ENCODE data around the gene CATSPERZ. TPM values are rescaled to one million over a fixed set of nuclear protein-coding genes. Genes with fewer than 3 reads are reported as not detected.
"Not testable (repeated sequence)": the region's sequence is repeated elsewhere in the genome, so short reads cannot be mapped to it uniquely, and the experiment has no call there.

The CATSPERZ gene
- total RNA-seq, 4 donors from 2014 or later = 0.80 TPM; not detected in 3

GRCh38 chr11:64320556-64320955 lies 20.4 kb downstream of the CATSPERZ start:
- DNase-seq (ENCODE audit: extremely low spot score) = no peak
- intact Hi-C loops (cut with DNase I) = loop anchor here (2.0 kb wide), 1 partner anchor 34 kb away; no protein-coding TSS in a partner anchor
- Histone ChIP-seq H3K4me1 (peaks cover 15 to 35% (median 25%) of the 10 kb centered on the region in 4 donors), H3K4me3 (no peak overlapping the region), H3K36me3 (peaks cover 7 to 40% (median 39%) of the 10 kb centered on the region in 4 donors), H3K27ac (replicated peaks in 1 of 4) (no peak overlapping the region), H3K9me3 (no peaks in the 10 kb centered on the region), H3K27me3 (no peaks in the 10 kb centered on the region)
- WGBS = 96% methylated on average over 7 of the region's 7 CpGs
- no peak for TF ChIP-seq POLR2A (IDR thresholded peaks at IDR 0.05; ENCODE audit: low read depth)
- no peak for TF ChIP-seq EP300 (IDR thresholded peaks at IDR 0.05)
- no peak for TF ChIP-seq POLR2AphosphoS5 (IDR thresholded peaks at IDR 0.05)
- no peak for TF ChIP-seq CTCF (IDR thresholded peaks at IDR 0.05)

DNA sequence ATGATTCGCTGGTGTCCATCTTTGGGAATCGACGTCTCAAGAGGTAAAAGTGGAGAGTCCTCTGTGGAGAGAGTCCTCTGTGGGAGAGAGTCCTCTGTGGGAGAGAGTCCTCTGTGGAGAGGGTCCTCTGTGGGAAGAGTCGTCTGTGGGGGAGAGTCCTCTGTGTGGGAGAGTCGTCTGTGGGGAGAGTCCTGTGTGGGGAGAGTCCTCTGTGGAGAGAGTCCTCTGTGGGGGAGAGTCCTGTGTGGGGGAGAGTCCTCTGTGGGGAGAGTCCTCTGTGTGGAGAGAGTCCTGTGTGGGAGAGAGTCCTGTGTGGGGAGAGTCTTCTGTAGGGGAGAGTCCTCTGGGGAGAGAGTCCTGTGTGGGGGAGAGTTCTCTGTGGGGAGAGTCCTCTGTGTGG lies 20.9 kb downstream of the CATSPERZ start:
- Histone ChIP-seq H3K9me3 (no peaks in the 10 kb centered on the region), H3K27ac (replicated peaks in 1 of 4) (no peak overlapping the region), H3K27me3 (no peaks in the 10 kb centered on the region), H3K4me1 (peaks cover 15 to 30% (median 23%) of the 10 kb centered on the region in 4 donors), H3K36me3 (peaks cover 6 to 35% (median 35%) of the 10 kb centered on the region in 4 donors), H3K4me3 (no peak overlapping the region)
- no peak for TF ChIP-seq POLR2AphosphoS5 (IDR thresholded peaks at IDR 0.05)
- TF ChIP-seq CTCF (IDR thresholded peaks at IDR 0.05) = no peak
- TF ChIP-seq POLR2A (IDR thresholded peaks at IDR 0.05; ENCODE audit: low read depth) = no peak
- TF ChIP-seq EP300 (IDR thresholded peaks at IDR 0.05) = no peak
- WGBS = 91% methylated on average over 5 of the region's 5 CpGs
- DNase-seq (ENCODE audit: extremely low spot score) = no peak
- intact Hi-C loops (cut with DNase I) = loop anchor here (2.0 kb wide), 1 partner anchor 34 kb away; no protein-coding TSS in a partner anchor

DNA sequence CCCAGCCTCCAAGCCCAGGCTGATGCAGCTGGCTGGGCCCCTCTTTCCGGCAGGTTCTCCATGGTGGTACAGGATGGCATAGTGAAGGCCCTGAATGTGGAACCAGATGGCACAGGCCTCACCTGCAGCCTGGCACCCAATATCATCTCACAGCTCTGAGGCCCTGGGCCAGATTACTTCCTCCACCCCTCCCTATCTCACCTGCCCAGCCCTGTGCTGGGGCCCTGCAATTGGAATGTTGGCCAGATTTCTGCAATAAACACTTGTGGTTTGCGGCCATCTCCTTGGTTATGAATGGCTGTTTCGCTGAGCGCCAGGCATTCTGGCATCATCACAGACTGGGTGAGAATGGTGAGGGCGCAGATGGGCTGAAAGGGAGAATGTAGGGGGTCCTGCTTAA lies 21.4 kb downstream of the CATSPERZ start:
- no peak overlapping the region for H3K27ac ChIP-seq (replicated peaks in 1 of 4)
- no peak for DNase-seq (ENCODE audit: extremely low spot score)

GRCh38 chr11:64322925-64323260 lies 22.7 kb downstream of the CATSPERZ start:
- intact Hi-C loops (cut with DNase I) = no loop called here
- Histone ChIP-seq H3K27ac (replicated peaks in 1 of 4) (no peak overlapping the region), H3K4me1 (peaks cover 10 to 18% (median 13%) of the 10 kb centered on the region in 4 donors), H3K9me3 (no peaks in the 10 kb centered on the region), H3K36me3 (peaks cover 6 to 31% (median 28%) of the 10 kb centered on the region in 4 donors), H3K4me3 (no peak overlapping the region), H3K27me3 (no peaks in the 10 kb centered on the region)
- DNase-seq (ENCODE audit: extremely low spot score) = no peak
- WGBS = 78% methylated on average over 4 of the region's 7 CpGs
- TF ChIP-seq CTCF (IDR thresholded peaks at IDR 0.05) (no peak), POLR2AphosphoS5 (IDR thresholded peaks at IDR 0.05) (no peak), EP300 (IDR thresholded peaks at IDR 0.05) (no peak)

More for the DNA sequence above, 21.4 kb downstream of the CATSPERZ start:
- Histone ChIP-seq H3K4me3 (no peak overlapping the region), H3K36me3 (peaks cover 6 to 31% (median 30%) of the 10 kb centered on the region in 4 donors), H3K4me1 (peaks cover 15 to 25% (median 18%) of the 10 kb centered on the region in 4 donors), H3K27me3 (no peaks in the 10 kb centered on the region), H3K9me3 (no peaks in the 10 kb centered on the region)
- intact Hi-C loops (cut with DNase I) = loop anchor here (2.0 kb wide), 1 partner anchor 33 kb away; no protein-coding TSS in a partner anchor
- TF ChIP-seq CTCF (IDR thresholded peaks at IDR 0.05) (no peak), POLR2AphosphoS5 (IDR thresholded peaks at IDR 0.05) (no peak), POLR2A (IDR thresholded peaks at IDR 0.05; ENCODE audit: low read depth) (no peak), EP300 (IDR thresholded peaks at IDR 0.05) (no peak)
- WGBS = 94% methylated on average over 4 of the region's 5 CpGs

GRCh38 chr11:64323373-64323772 lies 23.2 kb downstream of the CATSPERZ start:
- intact Hi-C loops (cut with DNase I) = no loop called here
- DNase-seq (ENCODE audit: extremely low spot score) = no peak
- Histone ChIP-seq H3K36me3 (peaks cover 6 to 31% (median 28%) of the 10 kb centered on the region in 4 donors), H3K27me3 (no peaks in the 10 kb centered on the region), H3K4me1 (peaks cover 10 to 17% (median 13%) of the 10 kb centered on the region in 4 donors), H3K27ac (replicated peaks in 1 of 4) (no peak overlapping the region), H3K4me3 (no peak overlapping the region), H3K9me3 (no peaks in the 10 kb centered on the region)
- WGBS = 69% methylated on average over 5 of the region's 5 CpGs
- TF ChIP-seq POLR2AphosphoS5 (IDR thresholded peaks at IDR 0.05) (no peak), CTCF (IDR thresholded peaks at IDR 0.05) (no peak), EP300 (IDR thresholded peaks at IDR 0.05) (no peak), POLR2A (IDR thresholded peaks at IDR 0.05; ENCODE audit: low read depth) (no peak)

DNA sequence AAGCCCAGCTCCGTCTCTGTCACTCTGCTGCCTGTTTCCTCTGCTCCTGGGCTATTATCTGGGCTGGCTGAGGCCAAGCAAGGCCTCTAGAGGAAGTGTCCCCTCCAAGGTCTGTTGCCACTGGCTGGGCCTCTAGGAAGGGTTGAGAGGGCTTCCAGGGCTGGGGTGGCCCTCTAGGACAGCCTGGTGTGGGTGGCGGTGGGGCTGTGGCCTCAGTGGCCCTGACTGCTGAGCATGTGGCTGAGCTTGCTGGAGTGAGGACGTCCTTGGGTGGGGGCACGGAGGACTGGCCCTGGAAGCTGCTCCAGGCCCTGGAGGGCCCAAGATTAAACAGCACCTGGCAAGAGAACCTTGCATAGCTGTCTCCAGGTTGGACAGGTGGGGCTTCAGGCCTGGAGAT lies 23.8 kb downstream of the CATSPERZ start:
- H3K27ac ChIP-seq (replicated peaks in 1 of 4); H3K27me3 ChIP-seq; H3K9me3 ChIP-seq; intact Hi-C loops (cut with DNase I); DNase-seq (ENCODE audit: extremely low spot score); H3K4me3 ChIP-seq: not testable (repeated sequence)
- Histone ChIP-seq H3K36me3 (peaks cover 6 to 31% (median 28%) of the 10 kb centered on the region in 4 donors), H3K4me1 (peaks cover 6 to 10% (median 7%) of the 10 kb centered on the region in 4 donors)
- WGBS = 83% methylated on average over 3 of the region's 4 CpGs

Data from esophagus muscularis mucosa (tissue), 4 donors.